SH-SY5Y (cell line): ENCODE data around the gene OSBPL7.

Experiments
- GATA2 ChIP-seq: IDR thresholded peaks from 2 replicates; pipeline ENCODE4 v1.6.1; 2011; ENCODE audit warnings: mild to moderate bottlenecking, low read depth, low read length
- GATA3 ChIP-seq: IDR thresholded peaks from 2 replicates; pipeline ENCODE4 v1.6.1; 2011; ENCODE audit warnings: low read depth, mild to moderate bottlenecking, low read length, moderate library complexity

- TF ChIP-seq GATA2 (no peak), GATA3 (no peak)
Observed at GRCh38 chr17:47802341-47803022, 19.1 kb downstream of the OSBPL7 start.
